ENCODE data around the gene DLL4.

GRCh38 chr15:40936709-40937666 is 7.8 kb downstream of the DLL4 start:
- TF ChIP-seq POLR2A (IDR thresholded peaks at IDR 0.05), result no peak
- TF ChIP-seq, protein P1, sequence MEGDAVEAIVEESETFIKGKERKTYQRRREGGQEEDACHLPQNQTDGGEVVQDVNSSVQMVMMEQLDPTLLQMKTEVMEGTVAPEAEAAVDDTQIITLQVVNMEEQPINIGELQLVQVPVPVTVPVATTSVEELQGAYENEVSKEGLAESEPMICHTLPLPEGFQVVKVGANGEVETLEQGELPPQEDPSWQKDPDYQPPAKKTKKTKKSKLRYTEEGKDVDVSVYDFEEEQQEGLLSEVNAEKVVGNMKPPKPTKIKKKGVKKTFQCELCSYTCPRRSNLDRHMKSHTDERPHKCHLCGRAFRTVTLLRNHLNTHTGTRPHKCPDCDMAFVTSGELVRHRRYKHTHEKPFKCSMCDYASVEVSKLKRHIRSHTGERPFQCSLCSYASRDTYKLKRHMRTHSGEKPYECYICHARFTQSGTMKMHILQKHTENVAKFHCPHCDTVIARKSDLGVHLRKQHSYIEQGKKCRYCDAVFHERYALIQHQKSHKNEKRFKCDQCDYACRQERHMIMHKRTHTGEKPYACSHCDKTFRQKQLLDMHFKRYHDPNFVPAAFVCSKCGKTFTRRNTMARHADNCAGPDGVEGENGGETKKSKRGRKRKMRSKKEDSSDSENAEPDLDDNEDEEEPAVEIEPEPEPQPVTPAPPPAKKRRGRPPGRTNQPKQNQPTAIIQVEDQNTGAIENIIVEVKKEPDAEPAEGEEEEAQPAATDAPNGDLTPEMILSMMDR (IDR thresholded peaks at IDR 0.05), result no peak
- no peak for TF ChIP-seq EP300 (IDR thresholded peaks at IDR 0.05)

Data from ovary (tissue), 3 donors.